ENCODE measurements around the gene RPS19BP1. TPM values are rescaled to one million over a fixed set of nuclear protein-coding genes. Genes with fewer than 3 reads are reported as not detected.

The RPS19BP1 gene
- total and polyA plus RNA-seq, 12 donors: 31.3 to 222 (median 41.8) TPM

GRCh38 chr22:39530692-39531331 lies 1.7 kb downstream of the RPS19BP1 start:
- Histone ChIP-seq H3K4me1 (peaks cover 26 to 78% (median 54%) of the 10 kb centered on the region in 9 donors), H3K27ac (no peak overlapping the region), H3K27me3 (no peaks in the 10 kb centered on the region), H3K4me3 (peak overlapping the region in 1 of 10 donors; percentile 70), H3K36me3 (peaks cover 0 to 43% (median 0%) of the 10 kb centered on the region in 9 donors), H3K9me3 (no peaks in the 10 kb centered on the region)
- ATAC-seq: no peak
- DNase-seq: no peak
- TF ChIP-seq, protein P1, sequence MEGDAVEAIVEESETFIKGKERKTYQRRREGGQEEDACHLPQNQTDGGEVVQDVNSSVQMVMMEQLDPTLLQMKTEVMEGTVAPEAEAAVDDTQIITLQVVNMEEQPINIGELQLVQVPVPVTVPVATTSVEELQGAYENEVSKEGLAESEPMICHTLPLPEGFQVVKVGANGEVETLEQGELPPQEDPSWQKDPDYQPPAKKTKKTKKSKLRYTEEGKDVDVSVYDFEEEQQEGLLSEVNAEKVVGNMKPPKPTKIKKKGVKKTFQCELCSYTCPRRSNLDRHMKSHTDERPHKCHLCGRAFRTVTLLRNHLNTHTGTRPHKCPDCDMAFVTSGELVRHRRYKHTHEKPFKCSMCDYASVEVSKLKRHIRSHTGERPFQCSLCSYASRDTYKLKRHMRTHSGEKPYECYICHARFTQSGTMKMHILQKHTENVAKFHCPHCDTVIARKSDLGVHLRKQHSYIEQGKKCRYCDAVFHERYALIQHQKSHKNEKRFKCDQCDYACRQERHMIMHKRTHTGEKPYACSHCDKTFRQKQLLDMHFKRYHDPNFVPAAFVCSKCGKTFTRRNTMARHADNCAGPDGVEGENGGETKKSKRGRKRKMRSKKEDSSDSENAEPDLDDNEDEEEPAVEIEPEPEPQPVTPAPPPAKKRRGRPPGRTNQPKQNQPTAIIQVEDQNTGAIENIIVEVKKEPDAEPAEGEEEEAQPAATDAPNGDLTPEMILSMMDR (IDR thresholded peaks at IDR 0.05): peak in 3 of 9 donors; percentile 13 to 29 (median 22)
- intact Hi-C loops (cut with DNase I): loop anchor here in 7 of 10 donors (2.0 to 10.0 kb wide), 11 partner anchors 39 to 1114 kb away; partner anchors contain the start of genes ADSL (in 3 of the 7), SYNGR1 (in 1 of the 7) and TAB1 (in 1 of the 7)
- 37 to 43% methylated on average over 9 of the region's 9 CpGs for WGBS, 2 donors

GRCh38 chr22:39530116-39530515 lies 2.4 kb downstream of the RPS19BP1 start:
- Histone ChIP-seq H3K27ac (peak overlapping the region in 3 of 10 donors; percentile 16 to 67 (median 53)), H3K4me1 (peaks cover 26 to 84% (median 56%) of the 10 kb centered on the region in 9 donors)

DNA sequence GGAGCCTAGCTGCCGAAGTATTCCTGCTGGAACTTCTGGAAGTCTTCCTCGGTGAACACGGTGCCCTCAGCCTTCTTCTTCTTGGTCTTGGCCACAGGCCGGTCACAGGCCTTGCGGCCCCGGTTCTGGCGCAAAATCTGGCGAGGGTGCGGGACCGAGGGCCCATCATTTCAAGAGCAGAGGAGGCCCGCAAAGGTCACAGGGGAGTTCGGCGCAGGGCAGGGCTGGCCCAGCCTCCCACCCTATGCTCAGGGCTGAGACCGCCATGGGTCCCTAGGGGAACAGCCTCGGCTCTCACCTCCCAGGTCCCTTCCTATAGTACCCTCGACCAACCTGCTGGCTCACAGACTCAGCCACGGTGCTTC lies 3.1 kb downstream of the RPS19BP1 start:
- TF ChIP-seq, protein P1 (IDR thresholded peaks at IDR 0.05): peak in 5 of 9 donors; percentile 10 to 41 (median 28)
- peaks cover 26 to 86% (median 62%) of the 10 kb centered on the region in 9 donors for H3K4me1 ChIP-seq
- intact Hi-C loops (cut with DNase I): loop anchor here (1.0 to 10.0 kb wide), 10 partner anchors 30 to 377 kb away; partner anchors contain the start of genes RPL3 (in 3 of the 10), SYNGR1 (in 3 of the 10) and CBX7 (in 1 of the 10)
- peak overlapping the region in 7 of 10 donors; percentile 16 to 67 (median 36) for H3K27ac ChIP-seq
- 59 to 60% methylated on average over 17 of the region's 17 CpGs for WGBS, 2 donors
- DNase-seq (no peak), ATAC-seq (no peak)
- peaks cover 0 to 55% (median 0%) of the 10 kb centered on the region in 9 donors for H3K36me3 ChIP-seq
- no peaks in the 10 kb centered on the region for H3K9me3 ChIP-seq
- no peaks in the 10 kb centered on the region for H3K27me3 ChIP-seq
- H3K4me3 ChIP-seq: peak overlapping the region in 6 of 10 donors; percentile 16 to 31 (median 26)

More at GRCh38 chr22:39530116-39530515, 2.4 kb downstream of the RPS19BP1 start:
- WGBS, 2 donors: 76 to 88% methylated on average over 6 of the region's 6 CpGs
- H3K9me3 ChIP-seq: no peaks in the 10 kb centered on the region
- TF ChIP-seq, protein P1 (IDR thresholded peaks at IDR 0.05): no peak
- no peak overlapping the region for H3K4me3 ChIP-seq
- H3K27me3 ChIP-seq: no peaks in the 10 kb centered on the region
- H3K36me3 ChIP-seq: peaks cover 0 to 48% (median 0%) of the 10 kb centered on the region in 9 donors
- intact Hi-C loops (cut with DNase I): loop anchor here in 7 of 10 donors (2.0 to 10.0 kb wide), 11 partner anchors 38 to 1115 kb away; partner anchors contain the start of genes ADSL (in 3 of the 7), SYNGR1 (in 1 of the 7) and TAB1 (in 1 of the 7)
- no peak for ATAC-seq
- DNase-seq: no peak

DNA sequence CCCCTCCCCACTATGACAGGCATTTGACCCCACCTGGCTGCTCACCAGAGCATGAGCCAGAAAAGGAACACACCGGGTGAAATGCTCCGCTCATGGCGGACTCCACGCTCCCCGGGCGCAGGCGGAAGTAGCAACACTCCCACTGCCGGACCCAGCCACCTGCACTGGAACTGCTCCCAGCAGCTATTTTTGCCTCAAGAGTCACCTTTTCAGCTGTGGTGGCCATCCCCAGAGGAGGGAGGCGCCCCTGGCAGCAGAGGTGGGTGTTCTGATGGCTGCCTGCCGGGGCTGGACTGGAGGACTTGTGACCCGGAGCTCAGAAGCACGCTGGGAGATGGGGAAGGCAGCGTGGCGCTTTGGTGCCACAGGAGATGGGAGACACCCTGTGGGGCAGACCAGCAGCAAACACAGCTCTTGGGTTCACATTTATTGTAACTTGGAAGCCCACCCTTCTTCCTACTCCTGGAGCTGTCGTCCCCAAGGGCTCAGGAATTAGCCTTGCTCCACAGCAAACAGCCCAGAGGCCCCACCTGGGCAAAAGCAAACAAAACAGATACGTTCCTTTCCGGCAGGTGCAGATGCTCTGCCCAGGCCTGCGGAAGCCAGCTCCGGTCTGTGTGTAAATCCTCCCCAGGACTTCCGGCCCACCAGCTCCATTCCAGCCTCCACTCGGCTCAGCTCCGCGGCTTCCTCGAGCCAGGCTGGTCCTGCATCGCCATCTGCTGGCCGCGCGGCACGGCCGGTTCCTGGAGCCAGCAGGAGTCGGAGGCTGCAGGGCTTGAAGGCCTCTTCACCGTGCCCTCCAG lies 3.7 kb downstream of the RPS19BP1 start:
- intact Hi-C loops (cut with DNase I): loop anchor here (1.0 to 10.0 kb wide), 10 partner anchors 30 to 377 kb away; partner anchors contain the start of genes RPL3 (in 3 of the 10), SYNGR1 (in 3 of the 10) and CBX7 (in 1 of the 10)
- peak overlapping the region in 8 of 10 donors; percentile 36 to 74 (median 57) for H3K27ac ChIP-seq
- H3K4me1 ChIP-seq: peaks cover 30 to 88% (median 66%) of the 10 kb centered on the region in 9 donors
- DNase-seq: peak; percentile 90
- H3K4me3 ChIP-seq: peak overlapping the region in 6 of 10 donors; percentile 16 to 31 (median 26)
- TF ChIP-seq, protein P1 (IDR thresholded peaks at IDR 0.05): peak; percentile 91 to 99 (median 97)
- ATAC-seq: peak; percentile 29 to 65 (median 55)
- H3K9me3 ChIP-seq: no peaks in the 10 kb centered on the region
- peaks cover 0 to 61% (median 0%) of the 10 kb centered on the region in 9 donors for H3K36me3 ChIP-seq
- WGBS, 2 donors: 29 to 30% methylated on average over 32 of the region's 32 CpGs
- H3K27me3 ChIP-seq: no peaks in the 10 kb centered on the region

Measured in heart right ventricle (tissue), 16 donors.